ENCODE measurements around the gene CMIP.
"Not testable (repeated sequence)": the region's sequence is repeated elsewhere in the genome, so short reads cannot be mapped to it uniquely, and the experiment has no call there.

CMIP gene

GRCh38 chr16:81521141-81521626, 76.6 kb downstream of the CMIP start:
- TF ChIP-seq CTCF (IDR thresholded peaks at IDR 0.05; ENCODE audit: low read depth, low read length), result no peak
- DNase-seq (ENCODE audit: low read depth in 2 of 2), result no peak
- H3K4me3 ChIP-seq (replicated peaks in 1 of 2; ENCODE audit: low read depth in 2 of 2, low read length in 2 of 2), result no peak overlapping the region

- no peak for TF ChIP-seq CTCF (IDR thresholded peaks at IDR 0.05; ENCODE audit: low read depth, low read length)
- no peak overlapping the region for H3K4me3 ChIP-seq (replicated peaks in 1 of 2; ENCODE audit: low read depth in 2 of 2, low read length in 2 of 2)
- peak in 1 of 2 donors; percentile 25 for DNase-seq (ENCODE audit: low read depth in 2 of 2)
Observed at GRCh38 chr16:81522108-81522701, 77.6 kb downstream of the CMIP start.

- H3K4me3 ChIP-seq (replicated peaks in 1 of 2; ENCODE audit: low read depth in 2 of 2, low read length in 2 of 2); DNase-seq (ENCODE audit: low read depth in 2 of 2): not testable (repeated sequence)
Observed at GRCh38 chr16:81522851-81523250, 78.2 kb downstream of the CMIP start.

- peak; percentile 70 to 87 for DNase-seq (ENCODE audit: low read depth in 2 of 2)
Observed at GRCh38 chr16:81523387-81524115, 78.9 kb downstream of the CMIP start.

GRCh38 chr16:81524382-81524781, 79.8 kb downstream of the CMIP start:
- no peak for TF ChIP-seq CTCF (IDR thresholded peaks at IDR 0.05; ENCODE audit: low read depth, low read length)
- H3K4me3 ChIP-seq (replicated peaks in 1 of 2; ENCODE audit: low read depth in 2 of 2, low read length in 2 of 2), result no peak overlapping the region
- no peak for DNase-seq (ENCODE audit: low read depth in 2 of 2)

More at GRCh38 chr16:81523387-81524115, 78.9 kb downstream of the CMIP start:
- H3K4me3 ChIP-seq (replicated peaks in 1 of 2; ENCODE audit: low read depth in 2 of 2, low read length in 2 of 2), result no peak overlapping the region
- no peak for TF ChIP-seq CTCF (IDR thresholded peaks at IDR 0.05; ENCODE audit: low read depth, low read length)

GRCh38 chr16:81524885-81525284, 80.3 kb downstream of the CMIP start:
- not testable (repeated sequence) for H3K4me3 ChIP-seq (replicated peaks in 1 of 2; ENCODE audit: low read depth in 2 of 2, low read length in 2 of 2); DNase-seq (ENCODE audit: low read depth in 2 of 2)

- no peak for DNase-seq (ENCODE audit: low read depth in 2 of 2)
- no peak overlapping the region for H3K4me3 ChIP-seq (replicated peaks in 1 of 2; ENCODE audit: low read depth in 2 of 2, low read length in 2 of 2)
- no peak for TF ChIP-seq CTCF (IDR thresholded peaks at IDR 0.05; ENCODE audit: low read depth, low read length)
Observed at GRCh38 chr16:81526199-81526598, 81.6 kb downstream of the CMIP start.

All from cardiac fibroblast (primary cell).